Esophagus mucosa (tissue), 1 donor: ENCODE data around the gene BMF. TPM values are rescaled to one million over a fixed set of nuclear protein-coding genes. Genes with fewer than 3 reads are reported as not detected.

ENCODE experiments used
- ATAC-seq: fragments of 200-7000 bp; cut with Tn5 transposase; one replicate; pipeline ENCODE4 v1.9.1; 2020
- total RNA-seq: library from RNA; stranded (reverse); gene quantifications from one replicate; pipeline ENCODE4 v1.2.4, GENCODE V29; 2023
- donor health status: DM: yes; HTN: yes; CAD: no.

Gene BMF
- total RNA-seq, 1 donor from 2014 or later, result 1.5 TPM

GRCh38 chr15:40103864-40104271 lies 4.8 kb downstream of the BMF start:
- no peak for ATAC-seq

- ATAC-seq, result peak; percentile 59
Measured at GRCh38 chr15:40102897-40103858, 5.5 kb downstream of the BMF start.

- ATAC-seq, result no peak
Measured at GRCh38 chr15:40100947-40101905, 7.5 kb downstream of the BMF start.

- no peak for ATAC-seq
Measured at GRCh38 chr15:40100123-40100946, 8.3 kb downstream of the BMF start.

GRCh38 chr15:40098489-40099261 lies 10.0 kb downstream of the BMF start:
- peak; percentile 66 for ATAC-seq

GRCh38 chr15:40097968-40098476 lies 10.7 kb downstream of the BMF start:
- ATAC-seq, result no peak

- no peak for ATAC-seq
Measured at GRCh38 chr15:40097096-40097967, 11.3 kb downstream of the BMF start.

- ATAC-seq, result no peak
Measured at GRCh38 chr15:40096094-40096891, 12.4 kb downstream of the BMF start.

- no peak for ATAC-seq
Measured at GRCh38 chr15:40095371-40096093, 13.1 kb downstream of the BMF start.

GRCh38 chr15:40094156-40094555 lies 14.5 kb downstream of the BMF start:
- ATAC-seq, result no peak

GRCh38 chr15:40092979-40093869 lies 15.5 kb downstream of the BMF start:
- peak; percentile 44 for ATAC-seq

- peak; percentile 61 for ATAC-seq
Measured at GRCh38 chr15:40092256-40092978, 16.3 kb downstream of the BMF start.

- no peak for ATAC-seq
Measured at GRCh38 chr15:40091861-40092255, 16.8 kb downstream of the BMF start.

- no peak for ATAC-seq
Measured at GRCh38 chr15:40090774-40091455, 17.8 kb downstream of the BMF start.

GRCh38 chr15:40088929-40089755 lies 19.5 kb downstream of the BMF start:
- no peak for ATAC-seq
